DOHH2 (cell line): Measurements from ENCODE around the gene IFT74.
A peak's percentile ranks its signal among the peaks of the same experiment; 100 is the strongest.

Source experiments
- H3F3A ChIP-seq: fragments of 200-600 bp; sonication (generic), shearing (Covaris generic); 2 replicates; pipeline ENCODE4 v1.6.0; 2016; ENCODE audit warnings: antibody characterized with exemption, mild to moderate bottlenecking; ENCODE audit not compliant: control insufficient read depth, insufficient read depth
- H3K27ac ChIP-seq: fragments of 200-600 bp; sonication (generic); 2 replicates; pipeline ENCODE4 v1.5.1; 2014; ENCODE audit warnings: low read depth, mild to moderate bottlenecking, low read length, moderate library complexity
- H3K27me3 ChIP-seq: fragments of 200-600 bp; sonication (generic); 2 replicates; pipeline ENCODE4 v1.6.1; 2014; ENCODE audit warnings: mild to moderate bottlenecking, low read length, mixed read lengths; ENCODE audit not compliant: control insufficient read depth
- H3K36me3 ChIP-seq: fragments of 200-600 bp; sonication (generic); 2 replicates; pipeline ENCODE4 v1.6.1; 2014; ENCODE audit warnings: mild to moderate bottlenecking, low read length, moderate library complexity, mixed read lengths; ENCODE audit not compliant: control insufficient read depth
- H3K4me1 ChIP-seq: fragments of 200-600 bp; sonication (generic); 2 replicates; pipeline ENCODE4 v1.6.1; 2014; ENCODE audit warnings: mild to moderate bottlenecking, low read length, mixed read lengths; ENCODE audit not compliant: control insufficient read depth
- H3K4me2 ChIP-seq: fragments of 200-600 bp; sonication (generic); 2 replicates; pipeline ENCODE4 v1.6.0; 2014; ENCODE audit warnings: mild to moderate bottlenecking, low read length, moderate library complexity
- H3K4me3 ChIP-seq: fragments of 200-600 bp; sonication (generic); 2 replicates; pipeline ENCODE4 v1.5.1; 2014; ENCODE audit warnings: mild to moderate bottlenecking, low read length, mixed read lengths
- H3K79me2 ChIP-seq: fragments of 200-600 bp; sonication (generic); 2 replicates; pipeline ENCODE4 v1.6.1; 2014; ENCODE audit warnings: mild to moderate bottlenecking, low read length, mixed read lengths; ENCODE audit not compliant: control insufficient read depth
- H3K9me2 ChIP-seq: fragments of 200-600 bp; sonication (generic); replicated peaks from 2 replicates; pipeline ENCODE4 v1.6.1; 2014; ENCODE audit warnings: mild to moderate bottlenecking, low read length, mixed read lengths; ENCODE audit not compliant: control insufficient read depth
- H3K9me3 ChIP-seq: fragments of 200-600 bp; sonication (generic); 2 replicates; pipeline ENCODE4 v1.6.1; 2014; ENCODE audit warnings: antibody characterized with exemption, low read length, mixed read lengths; ENCODE audit not compliant: control insufficient read depth, insufficient read depth
- H4K20me1 ChIP-seq: fragments of 200-600 bp; sonication (generic); 2 replicates; pipeline ENCODE4 v1.6.0; 2014; ENCODE audit warnings: low read depth, mild to moderate bottlenecking, antibody characterized with exemption, low read length, moderate library complexity; ENCODE audit not compliant: control insufficient read depth, insufficient read depth
- CTCF ChIP-seq: fragments of 200-600 bp; sonication (generic); IDR thresholded peaks from one replicate; pipeline ENCODE4 v1.5.1; 2014; ENCODE audit warnings: antibody characterized with exemption, mild to moderate bottlenecking, low read depth, low read length; ENCODE audit not compliant: poor library complexity, severe bottlenecking
- EZH2phosphoT487 ChIP-seq: fragments of 200-600 bp; sonication (generic); IDR thresholded peaks from 2 replicates; pipeline ENCODE4 v1.6.1; 2017; ENCODE audit warnings: borderline replicate concordance, mild to moderate bottlenecking, antibody characterized with exemption, low read length, moderate library complexity, mixed read lengths

IFT74 gene

GRCh38 chr9:26955921-26956859 lies at the start of gene IFT74:
Gene IFT74 (plus strand): TSS chr9:26956412. CDS start chr9:26961968, 5,556 bp downstream.
- Histone ChIP-seq H3K27me3 (no peaks in the 10 kb centered on the region), H3K4me2 (peak within 1 kb of the TSS; percentile 88), H3K79me2 (peaks cover 33% of the 10 kb centered on the region), H3K4me3 (peak within 1 kb of the TSS; percentile 85), H3K9me3 (no peaks in the 10 kb centered on the region), H4K20me1 (no peaks in the 10 kb centered on the region), H3F3A (peaks cover 19% of the 10 kb centered on the region), H3K27ac (peak within 1 kb of the TSS; percentile 71), H3K36me3 (no peaks in the 10 kb centered on the region), H3K9me2 (no peaks in the 10 kb centered on the region), H3K4me1 (peaks cover 39% of the 10 kb centered on the region)
- TF ChIP-seq CTCF (no peak), EZH2phosphoT487 (no peak)

DNA sequence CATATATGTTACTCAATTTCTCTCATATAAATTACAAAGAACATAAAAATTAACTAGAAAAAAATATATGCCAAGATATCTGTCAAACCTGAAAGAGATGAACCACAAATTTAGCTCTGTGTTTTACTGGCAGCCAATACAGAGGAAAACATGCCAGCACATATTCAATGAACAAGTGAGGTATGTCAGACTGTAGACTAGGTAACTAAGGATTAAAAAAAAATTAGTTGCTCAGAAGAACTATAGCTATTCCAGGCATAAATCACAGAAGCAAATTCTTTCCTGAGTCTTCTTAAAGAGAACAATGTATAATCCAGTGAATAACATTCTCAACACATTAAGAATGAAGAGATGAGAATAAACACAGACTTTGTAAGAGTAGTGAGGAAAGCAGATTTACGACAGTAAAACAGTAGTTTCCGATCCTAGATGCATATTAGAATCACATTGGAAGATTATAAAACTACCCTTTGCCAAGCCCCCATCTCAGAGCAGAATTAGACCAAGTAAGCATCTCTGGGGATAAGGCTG lies 43.0 kb upstream of the IFT74 start:
- no peak overlapping the region for H3K27ac ChIP-seq
- H3K9me2 ChIP-seq = no peaks in the 10 kb centered on the region
- H3K9me3 ChIP-seq = no peaks in the 10 kb centered on the region
- H3K4me1 ChIP-seq = no peaks in the 10 kb centered on the region
- H3K27me3 ChIP-seq = no peaks in the 10 kb centered on the region
- no peak overlapping the region for H3K4me2 ChIP-seq
- no peaks in the 10 kb centered on the region for H3K79me2 ChIP-seq
- H3K4me3 ChIP-seq = no peak overlapping the region
- H4K20me1 ChIP-seq = no peaks in the 10 kb centered on the region
- no peak for TF ChIP-seq CTCF
- no peak for TF ChIP-seq EZH2phosphoT487
- H3K36me3 ChIP-seq = peaks cover 48% of the 10 kb centered on the region
- H3F3A ChIP-seq = no peaks in the 10 kb centered on the region

- no peaks in the 10 kb centered on the region for H3F3A ChIP-seq
- no peak overlapping the region for H3K4me2 ChIP-seq
- TF ChIP-seq CTCF = no peak
- TF ChIP-seq EZH2phosphoT487 = no peak
- H3K4me3 ChIP-seq = no peak overlapping the region
- no peaks in the 10 kb centered on the region for H3K79me2 ChIP-seq
- H4K20me1 ChIP-seq = no peaks in the 10 kb centered on the region
- no peaks in the 10 kb centered on the region for H3K27me3 ChIP-seq
- no peaks in the 10 kb centered on the region for H3K9me2 ChIP-seq
- H3K4me1 ChIP-seq = no peaks in the 10 kb centered on the region
- H3K27ac ChIP-seq = no peak overlapping the region
- H3K36me3 ChIP-seq = peaks cover 89% of the 10 kb centered on the region
- H3K9me3 ChIP-seq = no peaks in the 10 kb centered on the region
Observed at GRCh38 chr9:26919698-26920097, 36.5 kb upstream of the IFT74 start.
